Measurements from ENCODE around the gene RPS6KA2.

The RPS6KA2 gene

DNA sequence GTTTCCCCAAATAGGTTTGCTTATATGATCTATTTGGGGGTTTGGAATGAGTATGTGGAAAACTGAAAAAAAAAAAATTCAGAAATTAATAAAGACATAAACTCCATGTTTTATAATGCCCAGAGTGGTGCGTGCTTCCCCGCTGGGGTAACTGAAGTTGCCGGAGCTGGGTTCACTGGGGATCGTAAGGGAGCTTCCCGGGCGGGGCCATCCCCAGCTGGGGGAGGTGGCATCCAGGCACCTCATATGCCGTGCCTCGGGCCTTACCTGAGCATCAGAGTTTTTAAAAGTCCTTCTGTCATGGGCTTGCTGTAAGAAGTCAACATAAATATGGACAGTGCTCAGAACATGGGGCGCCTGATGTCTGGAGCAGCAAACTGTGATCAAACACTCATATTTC, 22.7 kb downstream of the RPS6KA2 start:
- H3K27ac ChIP-seq, result no peak overlapping the region
- CTCF ChIA-PET, result no interaction called here
- DNase-seq (ENCODE audit: low spot score), result no peak
- TF ChIP-seq, protein P1, sequence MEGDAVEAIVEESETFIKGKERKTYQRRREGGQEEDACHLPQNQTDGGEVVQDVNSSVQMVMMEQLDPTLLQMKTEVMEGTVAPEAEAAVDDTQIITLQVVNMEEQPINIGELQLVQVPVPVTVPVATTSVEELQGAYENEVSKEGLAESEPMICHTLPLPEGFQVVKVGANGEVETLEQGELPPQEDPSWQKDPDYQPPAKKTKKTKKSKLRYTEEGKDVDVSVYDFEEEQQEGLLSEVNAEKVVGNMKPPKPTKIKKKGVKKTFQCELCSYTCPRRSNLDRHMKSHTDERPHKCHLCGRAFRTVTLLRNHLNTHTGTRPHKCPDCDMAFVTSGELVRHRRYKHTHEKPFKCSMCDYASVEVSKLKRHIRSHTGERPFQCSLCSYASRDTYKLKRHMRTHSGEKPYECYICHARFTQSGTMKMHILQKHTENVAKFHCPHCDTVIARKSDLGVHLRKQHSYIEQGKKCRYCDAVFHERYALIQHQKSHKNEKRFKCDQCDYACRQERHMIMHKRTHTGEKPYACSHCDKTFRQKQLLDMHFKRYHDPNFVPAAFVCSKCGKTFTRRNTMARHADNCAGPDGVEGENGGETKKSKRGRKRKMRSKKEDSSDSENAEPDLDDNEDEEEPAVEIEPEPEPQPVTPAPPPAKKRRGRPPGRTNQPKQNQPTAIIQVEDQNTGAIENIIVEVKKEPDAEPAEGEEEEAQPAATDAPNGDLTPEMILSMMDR (conservative IDR thresholded peaks at IDR 0.05; ENCODE audit: low read depth), result no peak
- POLR2A ChIA-PET (ENCODE audit: low non-redundant PET), result no interaction called here

DNA sequence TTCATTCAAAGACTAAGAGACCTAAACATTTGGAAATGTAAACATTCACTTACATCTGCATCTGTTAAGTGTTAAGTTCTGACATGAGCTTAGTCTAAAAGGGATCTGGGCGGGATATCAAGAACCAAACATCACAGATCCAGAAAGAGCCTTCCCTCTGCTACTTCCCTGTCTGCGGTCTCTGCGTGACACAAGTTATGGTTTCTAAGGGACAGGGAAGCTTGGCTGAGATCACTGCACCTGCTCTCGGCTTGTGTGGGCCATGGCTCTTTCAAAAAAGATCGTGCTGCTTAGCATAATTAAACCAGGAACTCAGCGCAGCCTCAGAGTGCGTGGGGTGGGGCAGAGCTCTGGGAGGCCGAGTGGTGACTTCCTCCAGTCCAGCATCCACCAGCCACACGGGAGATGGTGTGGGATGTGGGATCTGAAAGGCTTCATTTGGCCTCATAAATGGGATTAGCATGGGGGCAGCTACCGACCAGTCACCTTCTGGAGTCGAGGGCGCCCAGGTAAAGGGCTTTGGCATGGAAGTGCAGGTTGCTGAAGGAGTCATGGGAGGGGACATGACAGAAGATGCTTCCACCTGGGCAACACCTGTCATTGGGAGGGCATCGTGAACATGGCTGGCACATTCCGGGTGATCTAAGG, 23.9 kb downstream of the RPS6KA2 start:
- ChIA-PET POLR2A (ENCODE audit: low non-redundant PET) (no interaction called here), CTCF (no interaction called here)
- TF ChIP-seq, protein P1 (conservative IDR thresholded peaks at IDR 0.05; ENCODE audit: low read depth), result no peak
- DNase-seq (ENCODE audit: low spot score), result no peak
- H3K27ac ChIP-seq, result 0 out of 2 replicates have a peak overlapping the region, but pooled peaks have one; percentile 10

DNA sequence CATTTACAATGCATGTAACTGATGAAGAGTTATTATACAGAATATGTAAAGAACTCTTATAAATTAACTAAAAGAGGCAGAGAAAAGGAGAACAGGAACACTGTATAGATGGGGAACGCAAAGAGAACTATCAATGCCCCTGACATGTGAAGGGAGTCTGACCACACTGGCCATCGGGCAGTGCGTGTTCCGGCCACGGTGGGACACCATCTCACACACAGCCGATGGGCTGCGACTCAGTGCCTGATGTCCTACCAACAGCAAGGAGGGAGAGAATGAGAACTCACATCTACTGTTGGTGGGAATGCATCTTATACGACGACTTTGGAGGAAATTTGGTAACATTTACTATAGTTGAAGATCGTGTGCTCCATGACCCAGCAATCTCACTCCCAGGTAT, 25.1 kb downstream of the RPS6KA2 start:
- CTCF ChIA-PET, result no interaction called here
- no peak overlapping the region for H3K27ac ChIP-seq
- no peak for DNase-seq (ENCODE audit: low spot score)
- POLR2A ChIA-PET (ENCODE audit: low non-redundant PET), result no interaction called here
- TF ChIP-seq, protein P1 (conservative IDR thresholded peaks at IDR 0.05; ENCODE audit: low read depth), result no peak

DNA sequence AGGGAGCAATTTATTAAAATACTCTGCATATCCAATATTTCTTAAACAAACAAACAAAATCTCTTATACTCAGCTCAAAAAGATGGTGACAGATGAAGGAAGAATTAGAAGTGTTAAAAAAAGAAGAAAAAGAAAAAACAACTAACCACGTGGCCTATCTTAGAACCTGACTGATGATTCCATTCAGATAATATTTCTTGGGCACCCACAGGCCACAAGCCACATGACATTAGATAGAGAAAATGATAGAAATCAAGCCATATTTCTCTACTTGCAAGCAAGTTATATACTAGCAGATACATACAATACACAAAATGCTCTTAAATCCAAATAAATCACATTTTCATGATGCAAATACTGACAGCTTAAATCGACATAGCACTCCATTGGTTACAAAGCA, 26.1 kb downstream of the RPS6KA2 start:
- H3K27ac ChIP-seq, result no peak overlapping the region
- DNase-seq (ENCODE audit: low spot score), result no peak
- POLR2A ChIA-PET (ENCODE audit: low non-redundant PET), result interaction anchor here (0.6 kb wide), 1 partner anchor 32 kb away, joined by 4 read pairs; no protein-coding TSS in a partner anchor
- CTCF ChIA-PET, result no interaction called here
- TF ChIP-seq, protein P1 (conservative IDR thresholded peaks at IDR 0.05; ENCODE audit: low read depth), result no peak

DNA sequence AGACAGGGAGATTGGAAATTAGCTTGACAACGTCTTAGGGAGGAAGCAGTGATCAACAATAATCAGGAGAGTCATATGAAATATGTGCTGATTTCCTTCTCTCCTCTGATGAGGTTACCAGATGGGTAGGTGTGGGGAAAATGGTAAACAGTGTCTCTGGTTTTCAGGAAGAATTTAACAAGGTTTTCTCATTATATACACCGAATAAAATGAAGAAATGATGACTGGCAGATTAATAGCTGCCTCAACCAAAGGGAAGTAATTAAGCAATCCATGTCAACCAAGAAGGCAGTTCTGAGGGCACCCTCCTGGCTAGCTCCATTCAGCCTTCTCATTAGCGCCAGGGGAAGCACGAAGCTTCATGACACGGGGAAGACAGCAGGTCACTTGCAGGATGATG, 27.8 kb downstream of the RPS6KA2 start:
- H3K27ac ChIP-seq, result no peak overlapping the region; the same call in 1 of the 2 replicates
- CTCF ChIA-PET, result no interaction called here
- POLR2A ChIA-PET (ENCODE audit: low non-redundant PET), result no interaction called here
- DNase-seq (ENCODE audit: low spot score), result no peak
- TF ChIP-seq, protein P1 (conservative IDR thresholded peaks at IDR 0.05; ENCODE audit: low read depth), result no peak

DNA sequence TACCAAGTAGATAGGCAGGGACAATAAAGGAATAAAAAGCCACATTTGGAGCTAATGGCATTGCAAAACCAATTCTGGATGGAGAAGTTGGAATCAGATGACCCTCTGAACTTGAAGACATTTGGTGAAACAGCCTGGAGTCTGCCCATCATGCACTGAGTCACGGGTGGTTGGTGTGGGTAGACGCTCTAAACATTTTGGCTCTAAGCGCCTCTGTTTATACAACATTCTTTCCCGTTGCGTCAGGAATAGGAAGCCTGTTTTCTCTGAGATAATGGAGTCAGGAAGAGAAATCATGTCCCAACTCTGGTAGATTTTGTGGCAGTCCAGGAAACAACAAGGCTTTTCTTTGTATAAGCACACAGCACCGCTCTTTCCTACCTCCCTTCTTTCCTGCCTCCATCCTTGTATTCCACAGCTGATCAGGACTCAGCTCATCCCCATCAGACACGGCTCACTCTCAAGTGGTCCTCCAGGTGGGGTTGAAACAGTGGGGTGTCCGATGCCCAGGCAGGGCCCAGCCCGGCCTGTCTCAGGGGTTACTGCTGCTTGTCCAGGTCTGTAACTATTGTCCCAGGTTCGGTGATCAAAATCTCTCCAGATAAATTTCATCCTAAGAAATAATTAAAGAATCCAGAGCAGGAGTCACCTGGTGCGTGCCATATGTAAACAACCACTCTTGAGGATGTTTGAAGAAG, 28.5 kb downstream of the RPS6KA2 start:
- H3K27ac ChIP-seq, result no peak overlapping the region
- TF ChIP-seq, protein P1 (conservative IDR thresholded peaks at IDR 0.05; ENCODE audit: low read depth), result no peak
- CTCF ChIA-PET, result interaction anchor here (0.6 kb wide), 1 partner anchor 48 kb away, joined by 5 read pairs; no protein-coding TSS in a partner anchor
- POLR2A ChIA-PET (ENCODE audit: low non-redundant PET), result no interaction called here
- no peak for DNase-seq (ENCODE audit: low spot score)

All from RWPE1 (cell line).